ENCODE measurements around the gene ERC2. TPM values are rescaled to one million over a fixed set of nuclear protein-coding genes. Genes with fewer than 3 reads are reported as not detected.

Gene ERC2
- total RNA-seq, 1 donor from 2014 or later, result 0.11 TPM

DNA sequence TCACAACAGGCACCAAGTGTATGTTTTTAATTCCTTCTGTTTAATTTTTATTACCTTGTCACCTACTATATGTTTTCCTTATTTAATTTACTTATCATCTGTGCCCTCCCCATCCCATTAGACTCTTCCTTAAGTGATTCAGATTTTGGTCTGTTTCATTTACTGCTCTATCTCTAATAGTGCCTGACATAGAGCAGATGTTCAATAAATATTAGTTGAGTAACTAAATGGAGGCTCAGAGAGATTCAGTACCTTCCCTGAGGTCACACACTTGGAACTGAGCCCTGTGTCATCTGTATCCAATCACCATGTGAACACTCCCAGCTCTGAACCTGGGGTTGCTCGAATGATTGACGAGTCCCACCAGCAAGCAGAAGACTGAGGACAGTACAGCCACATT lies 663.1 kb downstream of the ERC2 start:
- H3K4me3 ChIP-seq, result no peak overlapping the region

DNA sequence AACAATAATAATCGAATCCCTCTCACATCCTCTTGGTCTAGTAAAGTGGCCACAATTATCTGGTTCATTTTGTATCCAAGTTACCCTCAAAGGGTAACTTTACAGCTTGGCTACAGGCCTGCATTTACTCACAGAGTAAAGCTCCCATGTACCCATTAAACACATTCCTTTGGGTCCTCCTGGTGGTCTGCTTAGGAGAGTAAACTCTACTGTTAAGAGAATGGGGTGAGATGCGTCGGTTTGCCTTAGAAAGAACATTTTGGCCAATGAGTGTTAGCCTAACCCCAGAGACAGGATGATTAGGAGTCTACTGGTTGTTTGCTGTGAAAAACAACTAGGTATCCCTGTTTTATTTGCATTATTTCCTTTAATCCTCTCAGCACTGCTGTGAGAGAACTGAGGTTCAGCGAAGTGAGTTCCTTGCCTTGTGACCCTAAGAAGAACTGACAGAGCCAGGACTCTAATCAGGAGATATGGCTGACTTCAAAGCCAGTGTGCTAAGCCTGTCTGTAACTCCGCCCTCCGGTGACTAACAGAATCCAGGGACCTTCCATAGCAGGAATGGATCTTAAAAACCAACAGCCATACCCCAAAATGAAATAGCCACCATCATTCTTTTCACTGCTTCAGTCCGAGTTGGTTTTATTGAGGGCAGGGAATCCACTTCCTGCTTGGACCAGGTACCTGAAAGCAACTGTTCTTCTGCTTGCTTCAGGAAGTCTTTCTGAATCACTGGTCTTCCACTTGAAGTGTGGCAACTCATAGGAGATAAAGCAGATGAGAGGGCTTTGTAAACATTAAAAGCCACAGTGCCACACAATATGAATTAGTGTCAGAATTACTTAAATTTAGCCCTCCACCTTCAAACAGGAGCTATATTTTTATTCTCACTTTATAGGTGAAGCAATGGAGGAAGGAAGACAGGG lies 663.8 kb downstream of the ERC2 start:
- Histone ChIP-seq H3K27me3 (no peaks in the 10 kb centered on the region), H3K36me3 (no peaks in the 10 kb centered on the region), H3K27ac (no peak overlapping the region), H3K9me3 (no peaks in the 10 kb centered on the region), H3K4me3 (no peak overlapping the region), H3K4me1 (no peaks in the 10 kb centered on the region)
- TF ChIP-seq, protein P1, sequence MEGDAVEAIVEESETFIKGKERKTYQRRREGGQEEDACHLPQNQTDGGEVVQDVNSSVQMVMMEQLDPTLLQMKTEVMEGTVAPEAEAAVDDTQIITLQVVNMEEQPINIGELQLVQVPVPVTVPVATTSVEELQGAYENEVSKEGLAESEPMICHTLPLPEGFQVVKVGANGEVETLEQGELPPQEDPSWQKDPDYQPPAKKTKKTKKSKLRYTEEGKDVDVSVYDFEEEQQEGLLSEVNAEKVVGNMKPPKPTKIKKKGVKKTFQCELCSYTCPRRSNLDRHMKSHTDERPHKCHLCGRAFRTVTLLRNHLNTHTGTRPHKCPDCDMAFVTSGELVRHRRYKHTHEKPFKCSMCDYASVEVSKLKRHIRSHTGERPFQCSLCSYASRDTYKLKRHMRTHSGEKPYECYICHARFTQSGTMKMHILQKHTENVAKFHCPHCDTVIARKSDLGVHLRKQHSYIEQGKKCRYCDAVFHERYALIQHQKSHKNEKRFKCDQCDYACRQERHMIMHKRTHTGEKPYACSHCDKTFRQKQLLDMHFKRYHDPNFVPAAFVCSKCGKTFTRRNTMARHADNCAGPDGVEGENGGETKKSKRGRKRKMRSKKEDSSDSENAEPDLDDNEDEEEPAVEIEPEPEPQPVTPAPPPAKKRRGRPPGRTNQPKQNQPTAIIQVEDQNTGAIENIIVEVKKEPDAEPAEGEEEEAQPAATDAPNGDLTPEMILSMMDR (IDR thresholded peaks at IDR 0.05), result no peak
- intact Hi-C loops (cut with DNase I), result no loop called here
- DNase-seq (ENCODE audit: low spot score in 2 of 2), result no peak

More for the DNA sequence above, 663.1 kb downstream of the ERC2 start:
- Histone ChIP-seq H3K27ac (no peak overlapping the region), H3K4me1 (no peaks in the 10 kb centered on the region), H3K36me3 (no peaks in the 10 kb centered on the region), H3K27me3 (no peaks in the 10 kb centered on the region), H3K9me3 (no peaks in the 10 kb centered on the region)
- no peak for DNase-seq (ENCODE audit: low spot score in 2 of 2)
- intact Hi-C loops (cut with DNase I), result no loop called here
- TF ChIP-seq, protein P1 (IDR thresholded peaks at IDR 0.05), result no peak

DNA sequence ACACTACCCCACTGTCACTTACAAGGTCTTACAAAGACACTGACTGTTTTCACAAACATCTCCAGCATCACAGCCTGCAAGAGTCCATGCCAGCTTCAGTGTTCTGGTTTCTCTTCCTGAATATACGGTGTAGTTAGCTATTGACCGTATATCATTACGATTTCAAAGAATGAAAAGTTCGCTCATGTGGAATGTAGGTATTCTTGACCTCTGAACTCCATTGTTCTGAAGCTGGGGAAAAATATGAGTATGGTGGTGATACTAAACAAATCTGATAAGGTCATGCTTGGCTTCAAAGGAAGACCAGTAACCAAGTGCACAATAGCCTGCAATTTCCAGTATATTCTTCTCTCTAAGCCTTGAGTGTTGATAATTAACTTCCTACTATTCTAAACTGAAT lies 665.5 kb downstream of the ERC2 start:
- no peaks in the 10 kb centered on the region for H3K4me1 ChIP-seq
- TF ChIP-seq, protein P1 (IDR thresholded peaks at IDR 0.05), result no peak
- no peak overlapping the region for H3K4me3 ChIP-seq
- H3K36me3 ChIP-seq, result no peaks in the 10 kb centered on the region
- DNase-seq (ENCODE audit: low spot score in 2 of 2), result no peak
- H3K9me3 ChIP-seq, result no peaks in the 10 kb centered on the region
- intact Hi-C loops (cut with DNase I), result no loop called here
- no peaks in the 10 kb centered on the region for H3K27me3 ChIP-seq
- H3K27ac ChIP-seq, result no peak overlapping the region

DNA sequence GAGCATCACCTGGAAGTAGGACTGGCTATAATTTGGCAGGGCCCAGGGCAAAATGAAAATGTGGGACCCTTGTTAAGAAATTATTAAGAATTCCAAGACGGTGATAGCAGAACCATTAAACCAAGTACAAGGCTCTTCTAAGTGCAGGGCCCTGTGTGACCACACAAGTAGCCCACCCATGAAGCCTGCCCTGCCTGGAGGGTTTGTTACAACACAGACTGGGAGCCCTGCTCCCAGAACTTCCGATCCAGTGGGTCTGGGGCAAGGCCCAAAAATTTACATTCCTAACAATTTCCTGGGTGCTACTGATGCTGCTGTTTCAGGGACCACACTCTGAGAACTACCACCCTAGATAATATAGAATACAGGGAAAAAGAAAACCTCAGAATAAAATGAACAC lies 666.6 kb downstream of the ERC2 start:
- no peaks in the 10 kb centered on the region for H3K27me3 ChIP-seq
- intact Hi-C loops (cut with DNase I), result no loop called here

DNA sequence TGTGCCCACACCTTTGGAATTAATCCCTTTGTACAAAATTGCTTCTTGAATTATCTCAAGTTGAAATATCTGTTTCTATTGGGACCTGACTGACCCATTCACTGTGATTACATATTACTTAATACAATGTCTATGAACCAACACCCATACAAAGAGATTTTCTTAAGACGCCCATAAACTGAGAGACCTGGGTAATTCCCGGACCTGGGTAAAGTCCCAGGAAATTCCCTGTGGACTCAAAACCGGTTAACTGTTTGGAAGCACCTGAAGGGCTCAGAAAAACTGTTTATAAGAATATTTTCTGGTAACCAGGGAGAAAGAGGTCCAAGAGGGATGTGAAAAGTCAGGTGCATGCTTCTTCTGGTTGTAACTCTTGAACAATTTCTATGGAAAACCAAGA lies 667.2 kb downstream of the ERC2 start:
- Histone ChIP-seq H3K4me1 (no peaks in the 10 kb centered on the region), H3K9me3 (no peaks in the 10 kb centered on the region), H3K27ac (no peak overlapping the region), H3K36me3 (no peaks in the 10 kb centered on the region), H3K27me3 (no peaks in the 10 kb centered on the region), H3K4me3 (no peak overlapping the region)
- intact Hi-C loops (cut with DNase I), result no loop called here
- TF ChIP-seq, protein P1 (IDR thresholded peaks at IDR 0.05), result no peak
- no peak for DNase-seq (ENCODE audit: low spot score in 2 of 2)

More for the DNA sequence above, 666.6 kb downstream of the ERC2 start:
- TF ChIP-seq, protein P1 (IDR thresholded peaks at IDR 0.05), result no peak
- no peak overlapping the region for H3K4me3 ChIP-seq
- no peaks in the 10 kb centered on the region for H3K36me3 ChIP-seq
- no peaks in the 10 kb centered on the region for H3K9me3 ChIP-seq
- no peak for DNase-seq (ENCODE audit: low spot score in 2 of 2)
- H3K27ac ChIP-seq, result no peak overlapping the region
- no peaks in the 10 kb centered on the region for H3K4me1 ChIP-seq
